ENCODE measurements around the gene SRGAP3.

SRGAP3 gene

GRCh38 chr3:8962226-8962861 lies 287.1 kb downstream of the SRGAP3 start:
- Mint-ChIP-seq H3K4me3 (peak overlapping the region; percentile 92), H3K36me3 (ENCODE audit: low read depth) (peaks cover 29% of the 10 kb centered on the region), H3K27me3 (ENCODE audit: low read depth) (peaks cover 5% of the 10 kb centered on the region), H3K27ac (peak overlapping the region; percentile 96), H3K9me3 (no peaks in the 10 kb centered on the region), H3K4me1 (ENCODE audit: low read depth) (peaks cover 31% of the 10 kb centered on the region)
- no peak for DNase-seq (ENCODE audit: low spot score)

- peaks cover 36% of the 10 kb centered on the region for H3K4me1 Mint-ChIP-seq (ENCODE audit: low read depth)
- no peak overlapping the region for H3K27ac Mint-ChIP-seq
- DNase-seq (ENCODE audit: low spot score): no peak
- peak overlapping the region; percentile 30 for H3K4me3 Mint-ChIP-seq
- peaks cover 39% of the 10 kb centered on the region for H3K36me3 Mint-ChIP-seq (ENCODE audit: low read depth)
- peaks cover 2% of the 10 kb centered on the region for H3K27me3 Mint-ChIP-seq (ENCODE audit: low read depth)
- H3K9me3 Mint-ChIP-seq: no peaks in the 10 kb centered on the region
These were observed 289.8 kb downstream of the SRGAP3 start for GRCh38 chr3:8959668-8960067.

GRCh38 chr3:8954938-8955763 lies 294.3 kb downstream of the SRGAP3 start:
- H3K36me3 Mint-ChIP-seq (ENCODE audit: low read depth): peaks cover 34% of the 10 kb centered on the region
- H3K9me3 Mint-ChIP-seq: no peaks in the 10 kb centered on the region
- no peak for DNase-seq (ENCODE audit: low spot score)
- H3K4me3 Mint-ChIP-seq: no peak overlapping the region
- peaks cover 19% of the 10 kb centered on the region for H3K4me1 Mint-ChIP-seq (ENCODE audit: low read depth)
- no peaks in the 10 kb centered on the region for H3K27me3 Mint-ChIP-seq (ENCODE audit: low read depth)
- no peak overlapping the region for H3K27ac Mint-ChIP-seq

- H3K27ac Mint-ChIP-seq: no peak overlapping the region
- no peaks in the 10 kb centered on the region for H3K9me3 Mint-ChIP-seq
- DNase-seq (ENCODE audit: low spot score): no peak
- H3K36me3 Mint-ChIP-seq (ENCODE audit: low read depth): peaks cover 21% of the 10 kb centered on the region
- H3K4me3 Mint-ChIP-seq: no peak overlapping the region
- H3K27me3 Mint-ChIP-seq (ENCODE audit: low read depth): no peaks in the 10 kb centered on the region
- H3K4me1 Mint-ChIP-seq (ENCODE audit: low read depth): peaks cover 20% of the 10 kb centered on the region
These were observed 296.1 kb downstream of the SRGAP3 start for GRCh38 chr3:8953313-8953712.

- Mint-ChIP-seq H3K27me3 (ENCODE audit: low read depth) (no peaks in the 10 kb centered on the region), H3K36me3 (ENCODE audit: low read depth) (peaks cover 17% of the 10 kb centered on the region), H3K27ac (no peak overlapping the region), H3K4me1 (ENCODE audit: low read depth) (peaks cover 17% of the 10 kb centered on the region), H3K4me3 (no peak overlapping the region), H3K9me3 (no peaks in the 10 kb centered on the region)
- DNase-seq (ENCODE audit: low spot score): no peak
These were observed 297.3 kb downstream of the SRGAP3 start for GRCh38 chr3:8952130-8952529.

DNA sequence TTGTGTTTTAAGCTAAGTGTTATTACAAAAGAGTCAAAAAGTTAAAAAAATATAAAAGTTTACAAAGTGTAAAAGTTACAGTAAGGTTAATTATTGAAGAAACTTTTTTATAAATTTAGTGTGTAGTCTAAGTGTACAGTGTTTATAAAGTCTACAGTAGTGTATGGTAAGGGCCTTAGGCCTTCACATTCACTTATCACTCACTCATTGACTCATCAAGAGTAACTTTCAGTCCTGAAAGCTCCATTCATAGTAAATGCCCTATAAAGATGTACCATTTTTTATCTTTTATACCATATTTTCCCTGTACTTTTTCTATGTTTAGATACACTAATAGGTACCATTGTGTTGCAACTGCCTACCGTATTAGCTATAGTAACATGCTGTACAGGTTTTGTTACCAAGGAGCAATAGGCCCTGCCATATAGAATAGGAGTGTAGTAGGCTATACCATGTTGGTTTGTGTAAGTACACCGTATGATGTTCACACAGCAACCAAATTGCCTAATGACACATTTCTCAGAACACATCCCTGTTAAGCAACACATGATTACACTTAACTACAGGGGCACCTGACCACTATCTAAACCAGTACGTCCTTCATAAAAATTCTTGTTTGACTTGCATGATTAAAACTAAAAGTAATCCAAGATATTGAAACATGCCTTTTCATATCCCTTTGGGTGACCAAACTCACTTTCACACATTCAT lies 303.4 kb downstream of the SRGAP3 start:
- H3K4me1 Mint-ChIP-seq (ENCODE audit: low read depth): peaks cover 7% of the 10 kb centered on the region
- no peak for DNase-seq (ENCODE audit: low spot score)
- no peak overlapping the region for H3K27ac Mint-ChIP-seq
- H3K27me3 Mint-ChIP-seq (ENCODE audit: low read depth): no peaks in the 10 kb centered on the region
- peaks cover 15% of the 10 kb centered on the region for H3K9me3 Mint-ChIP-seq
- no peak overlapping the region for H3K4me3 Mint-ChIP-seq
- H3K36me3 Mint-ChIP-seq (ENCODE audit: low read depth): peaks cover 50% of the 10 kb centered on the region

DNA sequence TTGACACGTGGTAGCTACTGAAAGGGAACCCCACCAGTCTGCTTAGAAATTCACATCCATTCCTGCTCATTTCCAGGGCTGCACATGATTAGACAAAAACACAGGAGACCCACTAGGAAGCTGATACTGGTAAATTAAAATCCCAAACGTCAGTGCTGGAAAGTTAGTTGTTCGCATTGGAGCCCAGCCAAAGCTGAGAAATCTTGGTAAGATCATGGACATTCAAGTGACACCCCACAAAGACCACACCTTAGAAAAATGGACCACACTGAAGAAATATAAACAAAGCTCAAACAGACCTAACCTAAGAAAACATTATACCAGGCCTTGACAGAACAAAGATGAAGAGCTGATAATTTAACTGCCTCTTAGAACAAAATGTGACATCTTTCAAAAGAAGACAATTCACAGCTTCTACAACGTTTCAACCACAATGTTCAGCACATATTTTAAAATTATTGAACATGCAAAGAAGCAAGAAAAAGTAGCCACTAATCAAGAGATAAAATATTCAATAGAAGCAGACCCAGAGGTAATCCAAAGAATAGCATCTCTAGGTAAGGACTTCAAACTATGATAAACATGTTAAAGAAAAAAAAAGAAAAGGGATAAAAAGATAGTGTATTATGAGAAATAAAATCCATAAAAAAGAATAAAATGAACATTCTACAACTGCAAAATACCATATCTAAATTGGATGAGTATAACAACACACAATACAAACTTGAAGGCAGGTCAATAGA lies 306.5 kb downstream of the SRGAP3 start:
- Mint-ChIP-seq H3K4me1 (ENCODE audit: low read depth) (peaks cover 2% of the 10 kb centered on the region), H3K27me3 (ENCODE audit: low read depth) (no peaks in the 10 kb centered on the region), H3K4me3 (no peak overlapping the region), H3K36me3 (ENCODE audit: low read depth) (peaks cover 64% of the 10 kb centered on the region), H3K27ac (no peak overlapping the region), H3K9me3 (peaks cover 15% of the 10 kb centered on the region)
- DNase-seq (ENCODE audit: low spot score): no peak

DNA sequence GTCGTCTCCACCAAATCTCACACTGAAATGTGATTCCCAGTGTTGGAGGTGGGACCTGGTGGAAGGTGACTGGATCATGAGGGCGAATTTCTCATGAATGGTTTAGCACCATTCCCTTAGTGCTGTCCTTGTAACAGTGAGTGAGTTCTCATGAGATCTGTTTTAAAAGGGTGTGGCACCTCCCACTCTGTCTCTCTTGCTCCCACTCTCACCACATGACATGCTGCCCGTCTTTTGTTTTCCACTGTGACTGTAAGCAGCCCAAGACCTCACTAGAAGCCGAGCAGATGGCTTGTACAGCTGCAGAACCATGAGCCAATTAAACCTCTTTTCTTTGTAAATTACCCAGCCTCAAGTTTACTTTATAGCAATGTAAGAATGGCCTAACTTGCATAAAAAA lies 307.3 kb downstream of the SRGAP3 start:
- peaks cover 15% of the 10 kb centered on the region for H3K9me3 Mint-ChIP-seq
- no peak overlapping the region for H3K27ac Mint-ChIP-seq
- no peak overlapping the region for H3K4me3 Mint-ChIP-seq
- H3K4me1 Mint-ChIP-seq (ENCODE audit: low read depth): peaks cover 2% of the 10 kb centered on the region
- no peaks in the 10 kb centered on the region for H3K27me3 Mint-ChIP-seq (ENCODE audit: low read depth)
- peaks cover 63% of the 10 kb centered on the region for H3K36me3 Mint-ChIP-seq (ENCODE audit: low read depth)
- DNase-seq (ENCODE audit: low spot score): no peak

GRCh38 chr3:8938021-8938420 lies 311.4 kb downstream of the SRGAP3 start:
- Mint-ChIP-seq H3K27ac (no peak overlapping the region), H3K27me3 (ENCODE audit: low read depth) (no peaks in the 10 kb centered on the region), H3K9me3 (peaks cover 5% of the 10 kb centered on the region), H3K4me1 (ENCODE audit: low read depth) (peaks cover 2% of the 10 kb centered on the region), H3K36me3 (ENCODE audit: low read depth) (peaks cover 49% of the 10 kb centered on the region), H3K4me3 (no peak overlapping the region)
- DNase-seq (ENCODE audit: low spot score): no peak

DNA sequence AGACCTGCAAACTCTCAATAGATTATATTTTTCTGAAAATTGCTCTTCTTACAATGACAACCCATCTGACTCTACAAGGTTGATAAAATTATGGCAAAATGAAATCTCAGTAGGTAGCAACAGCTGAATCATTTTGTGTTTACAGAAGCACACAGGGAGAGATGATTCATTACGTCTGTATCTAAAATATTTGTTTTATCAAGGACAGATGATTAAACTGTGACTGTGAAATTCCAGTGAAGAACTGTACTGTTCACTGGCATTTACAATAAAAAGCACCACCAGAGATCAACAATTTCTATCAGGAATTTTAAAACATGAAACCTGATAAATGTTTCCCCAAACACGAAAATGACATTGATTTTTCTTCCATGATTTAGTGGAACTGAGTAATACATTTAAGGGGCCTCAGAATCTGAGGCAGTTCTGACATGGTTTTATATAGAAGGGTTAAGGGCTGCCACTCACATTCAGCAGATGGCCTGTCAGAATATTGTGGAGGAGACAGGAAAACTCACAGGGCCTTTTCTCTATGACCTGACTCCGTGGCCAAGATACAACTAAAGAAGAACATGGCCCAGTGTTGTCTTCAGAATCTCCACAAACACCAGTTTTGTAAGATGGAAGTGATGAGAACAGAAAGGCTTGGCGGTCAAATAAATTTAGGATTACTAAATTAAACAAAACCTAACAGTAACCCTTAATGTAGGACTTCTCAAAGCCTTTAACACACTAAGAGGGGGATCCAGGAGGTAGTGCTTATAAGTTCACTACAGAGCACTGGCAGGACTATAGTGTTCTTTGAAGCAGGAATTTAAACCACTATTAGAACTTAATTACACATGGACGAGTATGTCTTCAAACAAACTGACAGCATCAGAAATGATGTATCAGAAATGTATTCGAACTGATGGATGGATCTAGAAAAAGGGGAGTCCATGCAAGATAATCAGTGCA lies 312.1 kb downstream of the SRGAP3 start:
- Mint-ChIP-seq H3K36me3 (ENCODE audit: low read depth) (peaks cover 42% of the 10 kb centered on the region), H3K4me3 (no peak overlapping the region), H3K27ac (no peak overlapping the region), H3K9me3 (no peaks in the 10 kb centered on the region), H3K4me1 (ENCODE audit: low read depth) (peaks cover 2% of the 10 kb centered on the region), H3K27me3 (ENCODE audit: low read depth) (no peaks in the 10 kb centered on the region)
- no peak for DNase-seq (ENCODE audit: low spot score)

DNA sequence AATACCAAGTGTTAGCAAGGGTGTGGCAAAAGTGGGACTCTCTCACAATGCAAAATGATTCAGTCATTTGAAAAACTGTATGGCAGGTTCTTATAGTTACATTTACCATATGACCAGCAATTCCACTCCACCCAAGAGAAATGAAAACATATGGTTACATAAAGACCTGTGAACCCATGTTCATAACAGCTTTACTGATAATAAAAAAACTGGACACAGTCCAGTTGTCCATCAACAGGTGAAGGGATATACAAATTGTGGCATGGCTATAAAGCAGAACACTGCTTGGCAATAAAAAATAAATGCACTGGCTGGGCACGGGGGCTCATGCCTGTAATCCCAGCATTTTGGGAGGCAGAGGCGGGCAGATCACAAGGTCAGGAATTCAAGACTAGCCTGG lies 316.9 kb downstream of the SRGAP3 start:
- H3K27me3 Mint-ChIP-seq (ENCODE audit: low read depth): no peaks in the 10 kb centered on the region
- H3K4me3 Mint-ChIP-seq: no peak overlapping the region
- no peaks in the 10 kb centered on the region for H3K4me1 Mint-ChIP-seq (ENCODE audit: low read depth)
- H3K36me3 Mint-ChIP-seq (ENCODE audit: low read depth): peaks cover 26% of the 10 kb centered on the region
- H3K27ac Mint-ChIP-seq: no peak overlapping the region
- H3K9me3 Mint-ChIP-seq: peaks cover 7% of the 10 kb centered on the region
- DNase-seq (ENCODE audit: low spot score): no peak

DNA sequence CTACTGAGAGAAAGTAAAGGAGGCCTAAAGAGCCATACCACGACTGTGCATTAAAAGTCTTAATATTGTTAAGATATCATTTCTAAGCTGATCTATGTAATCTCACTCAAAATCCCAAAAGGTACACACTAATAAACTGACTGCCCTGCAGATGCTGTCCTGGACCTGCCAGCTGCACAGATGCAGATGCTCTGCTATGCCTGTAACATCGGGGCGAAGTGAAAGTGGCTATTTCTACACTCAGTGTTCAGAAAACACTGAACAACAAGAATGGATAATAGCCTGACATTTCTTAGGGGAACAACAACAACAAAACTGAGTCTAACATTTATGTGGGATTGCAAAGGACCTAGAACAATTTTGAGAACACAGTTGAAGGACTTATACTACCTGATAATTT lies 318.1 kb downstream of the SRGAP3 start:
- Mint-ChIP-seq H3K4me3 (no peak overlapping the region), H3K27me3 (ENCODE audit: low read depth) (no peaks in the 10 kb centered on the region)

More for the DNA sequence above, 318.1 kb downstream of the SRGAP3 start:
- Mint-ChIP-seq H3K36me3 (ENCODE audit: low read depth) (peaks cover 29% of the 10 kb centered on the region), H3K27ac (no peak overlapping the region), H3K9me3 (peaks cover 7% of the 10 kb centered on the region), H3K4me1 (ENCODE audit: low read depth) (no peaks in the 10 kb centered on the region)
- no peak for DNase-seq (ENCODE audit: low spot score)

All from T-helper 2 cell treated with Interferon-gamma antibody and Interleukin-4, amounts not matched to agents 5 μg/mL and 100 μg/mL, for 36 hours (primary cell).